ENCODE data around the gene HSD3B2. TPM values are rescaled to one million over a fixed set of nuclear protein-coding genes. Genes with fewer than 3 reads are reported as not detected.

Gene HSD3B2
- total and polyA plus RNA-seq, 10 donors, result 0.06 TPM; not detected in 9

DNA sequence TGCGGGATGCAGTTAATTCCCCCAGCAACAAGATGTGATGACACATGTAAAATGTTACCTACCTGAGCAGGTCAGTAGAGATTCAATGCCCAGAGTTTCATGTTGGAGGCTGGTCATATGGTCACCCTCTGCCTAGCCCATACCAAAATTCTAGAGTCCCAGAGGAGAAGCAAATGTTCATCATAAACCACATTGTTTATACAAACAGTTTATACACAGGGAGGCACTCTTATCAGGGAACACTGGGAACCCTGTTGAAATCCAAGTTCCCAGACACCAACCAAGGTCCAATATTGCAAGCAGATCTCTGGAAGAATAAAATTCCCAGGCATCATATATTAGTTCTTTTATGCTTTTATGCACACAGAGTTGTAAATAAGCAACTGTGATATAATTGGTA, 35.8 kb upstream of the HSD3B2 start:
- peaks cover 0 to 5% (median 0%) of the 10 kb centered on the region in 8 donors for H3K9me3 ChIP-seq
- TF ChIP-seq, protein P1, sequence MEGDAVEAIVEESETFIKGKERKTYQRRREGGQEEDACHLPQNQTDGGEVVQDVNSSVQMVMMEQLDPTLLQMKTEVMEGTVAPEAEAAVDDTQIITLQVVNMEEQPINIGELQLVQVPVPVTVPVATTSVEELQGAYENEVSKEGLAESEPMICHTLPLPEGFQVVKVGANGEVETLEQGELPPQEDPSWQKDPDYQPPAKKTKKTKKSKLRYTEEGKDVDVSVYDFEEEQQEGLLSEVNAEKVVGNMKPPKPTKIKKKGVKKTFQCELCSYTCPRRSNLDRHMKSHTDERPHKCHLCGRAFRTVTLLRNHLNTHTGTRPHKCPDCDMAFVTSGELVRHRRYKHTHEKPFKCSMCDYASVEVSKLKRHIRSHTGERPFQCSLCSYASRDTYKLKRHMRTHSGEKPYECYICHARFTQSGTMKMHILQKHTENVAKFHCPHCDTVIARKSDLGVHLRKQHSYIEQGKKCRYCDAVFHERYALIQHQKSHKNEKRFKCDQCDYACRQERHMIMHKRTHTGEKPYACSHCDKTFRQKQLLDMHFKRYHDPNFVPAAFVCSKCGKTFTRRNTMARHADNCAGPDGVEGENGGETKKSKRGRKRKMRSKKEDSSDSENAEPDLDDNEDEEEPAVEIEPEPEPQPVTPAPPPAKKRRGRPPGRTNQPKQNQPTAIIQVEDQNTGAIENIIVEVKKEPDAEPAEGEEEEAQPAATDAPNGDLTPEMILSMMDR (IDR thresholded peaks at IDR 0.05 in 8 of 11, conservative IDR thresholded peaks at IDR 0.05 in 3 of 11), result no peak
- no peak for TF ChIP-seq POLR2A (IDR thresholded peaks at IDR 0.05)
- TF ChIP-seq POLR2AphosphoS5 (IDR thresholded peaks at IDR 0.05), result no peak
- no peaks in the 10 kb centered on the region for H3K36me3 ChIP-seq
- H3K27me3 ChIP-seq (replicated peaks in 1 of 7), result no peaks in the 10 kb centered on the region
- no peak overlapping the region for H3K4me3 ChIP-seq
- intact Hi-C loops (cut with DNase I; ENCODE audit: low total_unique reads), result no loop called here
- no peak for DNase-seq
- 91 to 97% (median 95%) methylated on average over 1 of the region's 1 CpG for WGBS, 5 donors
- H3K27ac ChIP-seq, result no peak overlapping the region
- H3K4me1 ChIP-seq, result peaks cover 0 to 10% (median 2%) of the 10 kb centered on the region in 6 donors

DNA sequence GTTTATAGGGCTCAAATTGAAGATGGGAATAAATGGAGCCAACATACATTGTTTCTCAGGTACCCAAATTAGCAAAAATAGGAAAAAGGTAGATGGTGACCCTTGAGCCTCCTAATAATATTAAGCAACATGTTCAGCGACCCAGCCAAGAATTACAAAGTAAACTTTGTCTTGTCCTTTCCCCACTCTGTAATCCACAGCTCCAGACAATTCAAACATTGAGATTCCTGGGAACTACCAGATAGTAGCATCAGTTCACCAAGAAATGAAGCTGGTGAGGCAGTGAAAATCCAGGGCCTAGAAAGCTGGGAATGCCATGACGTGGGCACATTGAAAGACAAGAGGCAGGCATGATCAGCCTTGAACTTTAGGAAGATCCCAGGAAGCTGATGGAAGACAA, 34.6 kb upstream of the HSD3B2 start:
- TF ChIP-seq POLR2AphosphoS5 (IDR thresholded peaks at IDR 0.05), result no peak
- TF ChIP-seq, protein P1 (IDR thresholded peaks at IDR 0.05 in 8 of 11, conservative IDR thresholded peaks at IDR 0.05 in 3 of 11), result no peak
- TF ChIP-seq POLR2A (IDR thresholded peaks at IDR 0.05), result no peak
- 59 to 82% (median 79%) methylated on average over 2 of the region's 2 CpGs for WGBS, 5 donors
- Histone ChIP-seq H3K4me3 (no peak overlapping the region), H3K27me3 (replicated peaks in 1 of 7) (no peaks in the 10 kb centered on the region), H3K4me1 (no peaks in the 10 kb centered on the region), H3K36me3 (no peaks in the 10 kb centered on the region), H3K27ac (no peak overlapping the region), H3K9me3 (peaks cover 0 to 5% (median 0%) of the 10 kb centered on the region in 8 donors)
- no peak for DNase-seq
- intact Hi-C loops (cut with DNase I; ENCODE audit: low total_unique reads), result no loop called here

DNA sequence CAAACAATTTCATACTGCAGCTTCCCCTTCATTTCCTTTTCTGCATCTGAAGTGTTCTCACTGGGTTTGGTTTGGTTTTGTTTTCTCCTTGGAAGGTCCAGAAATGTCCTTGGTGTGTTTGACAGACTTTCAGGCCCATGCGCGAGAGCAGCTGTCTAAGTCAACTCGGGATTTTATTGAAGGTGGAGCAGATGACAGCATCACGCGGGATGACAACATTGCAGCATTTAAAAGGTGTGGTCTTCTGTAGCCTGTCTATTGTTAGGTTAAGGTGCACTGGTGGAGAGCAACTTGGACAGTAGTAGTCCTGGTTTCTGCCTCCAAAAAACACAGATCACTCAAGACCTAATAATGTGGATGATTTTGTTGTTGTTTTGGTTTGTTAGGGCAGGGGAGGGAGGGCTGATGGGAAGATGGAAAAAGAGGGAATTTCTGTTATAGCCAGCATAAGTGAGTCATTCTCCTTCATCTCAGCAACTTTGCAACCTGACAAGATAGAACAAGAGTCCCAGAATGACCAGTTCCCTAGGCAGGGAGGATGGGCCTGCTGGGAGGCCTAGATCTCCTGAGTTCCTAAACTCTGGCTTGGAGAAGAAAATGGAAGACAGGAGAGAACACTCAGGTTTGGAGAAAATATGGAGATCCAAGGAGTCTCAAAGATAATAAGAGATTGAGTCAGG, 33.8 kb upstream of the HSD3B2 start:
- Histone ChIP-seq H3K36me3 (no peaks in the 10 kb centered on the region), H3K27ac (no peak overlapping the region), H3K4me1 (no peaks in the 10 kb centered on the region), H3K27me3 (replicated peaks in 1 of 7) (no peaks in the 10 kb centered on the region), H3K9me3 (peaks cover 0 to 5% (median 0%) of the 10 kb centered on the region in 8 donors), H3K4me3 (no peak overlapping the region)
- TF ChIP-seq POLR2A (IDR thresholded peaks at IDR 0.05) (no peak), POLR2AphosphoS5 (IDR thresholded peaks at IDR 0.05) (no peak)
- TF ChIP-seq, protein P1 (IDR thresholded peaks at IDR 0.05 in 8 of 11, conservative IDR thresholded peaks at IDR 0.05 in 3 of 11), result no peak
- intact Hi-C loops (cut with DNase I; ENCODE audit: low total_unique reads), result no loop called here
- DNase-seq, result no peak
- 91 to 98% (median 95%) methylated on average over 5 of the region's 5 CpGs for WGBS, 5 donors

DNA sequence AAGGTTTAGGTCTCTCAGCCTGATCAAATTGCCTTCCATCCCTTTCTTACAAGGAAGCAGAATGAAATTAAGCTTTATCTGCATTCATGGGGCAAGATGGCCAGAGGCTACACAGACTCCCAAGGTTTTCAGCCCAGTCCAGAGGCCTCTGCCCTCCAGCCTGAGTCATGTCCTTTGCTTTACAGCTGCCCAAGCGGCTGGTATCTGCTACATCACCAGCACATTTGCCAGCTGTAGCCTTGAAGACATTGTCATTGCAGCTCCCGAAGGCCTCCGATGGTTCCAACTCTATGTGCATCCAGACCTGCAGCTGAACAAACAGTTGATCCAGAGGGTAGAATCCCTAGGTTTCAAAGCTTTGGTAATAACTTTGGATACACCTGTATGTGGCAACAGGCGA, 30.4 kb upstream of the HSD3B2 start:
- H3K27ac ChIP-seq, result no peak overlapping the region
- no peak for DNase-seq
- peaks cover 0 to 5% (median 0%) of the 10 kb centered on the region in 7 donors for H3K27me3 ChIP-seq (replicated peaks in 1 of 7)
- intact Hi-C loops (cut with DNase I; ENCODE audit: low total_unique reads), result no loop called here
- H3K4me3 ChIP-seq, result no peak overlapping the region
- H3K4me1 ChIP-seq, result no peaks in the 10 kb centered on the region
- TF ChIP-seq POLR2AphosphoS5 (IDR thresholded peaks at IDR 0.05), result no peak
- TF ChIP-seq POLR2A (IDR thresholded peaks at IDR 0.05), result no peak
- TF ChIP-seq, protein P1 (IDR thresholded peaks at IDR 0.05 in 8 of 11, conservative IDR thresholded peaks at IDR 0.05 in 3 of 11), result no peak
- WGBS, 5 donors, result 91 to 97% (median 93%) methylated on average over 4 of the region's 4 CpGs
- H3K36me3 ChIP-seq, result no peaks in the 10 kb centered on the region
- H3K9me3 ChIP-seq, result no peaks in the 10 kb centered on the region
